Common myeloid progenitor, CD34-positive (primary cell): ENCODE data around the gene RFX1.

ENCODE experiments used
- CTCF ChIA-PET: fragments of 350-600 bp; sonication (Branson Sonifier 250); formaldehyde crosslinking; loops from one replicate; lab custom pipeline; 2021; ENCODE audit warnings: antibody characterized with exemption; lab: Charles Lee
- POLR2A ChIA-PET: fragments of 350-600 bp; sonication (Branson Sonifier 250); formaldehyde crosslinking; loops from one replicate; lab custom pipeline; 2021; ENCODE audit warnings: antibody characterized with exemption; lab: Charles Lee
- DNase-seq, 3 donors: peaks; one replicate each; pipeline versions ENCODE4 v3.0.0 to v3.0.0-alpha.2; 2013
- H3K27ac ChIP-seq, 2 experiments: 1 replicate in 1 of 2; 2 replicates in 1 of 2; pipeline ENCODE4 v1.7.0; 2013; ENCODE audit warnings: inconsistent platforms in 2 of 2, low read length in 2 of 2, mild to moderate bottlenecking in 2 of 2, low read depth in 1 of 2, moderate library complexity in 1 of 2; ENCODE audit not compliant: severe bottlenecking in 2 of 2, insufficient read depth in 1 of 2, poor library complexity in 1 of 2
- H3K27me3 ChIP-seq, 5 experiments: replicated peaks in 2 of 5; 1 replicate in 3 of 5; 2 replicates in 2 of 5; pipeline versions ENCODE4 v1.6.1 to v1.7.0; 2013; ENCODE audit warnings: low read length in 4 of 5, mild to moderate bottlenecking in 2 of 5, moderate library complexity in 2 of 5, inconsistent platforms in 1 of 5; ENCODE audit not compliant: insufficient read depth in 5 of 5, control insufficient read depth in 4 of 5
- H3K36me3 ChIP-seq, 4 experiments: 1 replicate in 2 of 4; 2 replicates in 2 of 4; pipeline versions ENCODE4 v1.6.1 to v1.7.0; 2013; ENCODE audit warnings: low read length in 3 of 4, control low read depth in 1 of 4, mild to moderate bottlenecking in 1 of 4; ENCODE audit not compliant: control insufficient read depth in 4 of 4, insufficient read depth in 4 of 4
- H3K4me1 ChIP-seq, 4 experiments: 1 replicate in 3 of 4; 2 replicates in 1 of 4; pipeline versions ENCODE4 v1.6.1 to v1.7.1; 2013; ENCODE audit warnings: low read length in 3 of 4, mild to moderate bottlenecking in 3 of 4, control low read depth in 1 of 4, inconsistent platforms in 1 of 4, moderate library complexity in 1 of 4; ENCODE audit not compliant: control insufficient read depth in 4 of 4, insufficient read depth in 4 of 4; ENCODE audit errors: control extremely low read depth in 1 of 4
- H3K4me3 ChIP-seq, 7 experiments: 1 replicate in 4 of 7; 2 replicates in 3 of 7; pipeline versions ENCODE4 v1.5.1 to v1.7.0; 2013; ENCODE audit warnings: mild to moderate bottlenecking in 7 of 7, low read length in 6 of 7, moderate library complexity in 6 of 7, inconsistent platforms in 2 of 7, low read depth in 2 of 7, control low read depth in 1 of 7; ENCODE audit not compliant: insufficient read depth in 4 of 7, control insufficient read depth in 1 of 7; ENCODE audit errors: extremely low read depth in 1 of 7
- H3K9me3 ChIP-seq, 5 experiments: 1 replicate in 4 of 5; 2 replicates in 1 of 5; pipeline versions ENCODE4 v1.6.1 to v1.7.1; 2013; ENCODE audit warnings: low read length in 4 of 5, mild to moderate bottlenecking in 2 of 5, inconsistent platforms in 1 of 5, low read depth in 1 of 5, moderate library complexity in 1 of 5; ENCODE audit not compliant: control insufficient read depth in 4 of 5, insufficient read depth in 2 of 5; ENCODE audit errors: control extremely low read depth in 1 of 5
- WGBS: methylation state at CpG from one replicate; pipeline ENCODE4 v1.1.5; 2013; ENCODE audit not compliant: insufficient coverage; 5-methylcytosine and 5-hydroxymethylcytosine counted together

Gene RFX1

GRCh38 chr19:13932911-13933393, 73.2 kb downstream of the RFX1 start:
- Histone ChIP-seq H3K36me3 (peaks cover 3 to 21% (median 11%) of the 10 kb centered on the region in 4 experiments), H3K27ac (no peak overlapping the region), H3K4me3 (no peak overlapping the region), H3K4me1 (peaks cover 0 to 23% (median 6%) of the 10 kb centered on the region in 4 experiments), H3K27me3 (peaks cover 0 to 6% (median 2%) of the 10 kb centered on the region in 5 experiments), H3K9me3 (no peaks in the 10 kb centered on the region)
- ChIA-PET POLR2A (interaction anchor here (0.6 kb wide), 1 partner anchor 22 kb away, joined by 4 read pairs; no protein-coding TSS in a partner anchor), CTCF (interaction anchor here (1.2 to 2.1 kb wide), 5 partner anchors 9 to 121 kb away, joined by 3 to 10 read pairs (median 4); no protein-coding TSS in a partner anchor)
- DNase-seq: no peak
- WGBS: 96% methylated on average over 41 of the region's 42 CpGs

- Histone ChIP-seq H3K4me3 (no peak overlapping the region), H3K27ac (no peak overlapping the region), H3K36me3 (peaks cover 3 to 26% (median 13%) of the 10 kb centered on the region in 4 experiments), H3K4me1 (peaks cover 0 to 20% (median 3%) of the 10 kb centered on the region in 4 experiments), H3K9me3 (no peaks in the 10 kb centered on the region), H3K27me3 (no peaks in the 10 kb centered on the region)
- ChIA-PET POLR2A (interaction anchor here (0.6 kb wide), 1 partner anchor 21 kb away, joined by 4 read pairs; no protein-coding TSS in a partner anchor), CTCF (interaction anchor here (1.0 to 2.1 kb wide), 4 partner anchors 10 to 53 kb away, joined by 3 to 10 read pairs (median 4); no protein-coding TSS in a partner anchor)
- no peak for DNase-seq
- WGBS: 98% methylated on average over 4 of the region's 6 CpGs
Measured at GRCh38 chr19:13932149-13932637, 73.9 kb downstream of the RFX1 start.

- Histone ChIP-seq H3K9me3 (no peaks in the 10 kb centered on the region), H3K36me3 (peaks cover 3 to 32% (median 19%) of the 10 kb centered on the region in 4 experiments), H3K27me3 (no peaks in the 10 kb centered on the region), H3K4me3 (no peak overlapping the region), H3K27ac (no peak overlapping the region), H3K4me1 (peaks cover 0 to 20% (median 3%) of the 10 kb centered on the region in 4 experiments)
- ChIA-PET POLR2A (no interaction called here), CTCF (interaction anchor here (0.5 to 1.0 kb wide), 2 partner anchors 35 to 52 kb away, joined by 3 read pairs; no protein-coding TSS in a partner anchor)
- DNase-seq: no peak
- WGBS: 95% methylated on average over 28 of the region's 30 CpGs
Measured at GRCh38 chr19:13931391-13932148, 74.5 kb downstream of the RFX1 start.

GRCh38 chr19:13930402-13930801, 75.7 kb downstream of the RFX1 start:
- H3K9me3 ChIP-seq: no peaks in the 10 kb centered on the region
- ChIA-PET CTCF (interaction anchor here (0.8 kb wide), 1 partner anchor 8 kb away, joined by 3 read pairs; no protein-coding TSS in a partner anchor), POLR2A (no interaction called here)
- H3K4me3 ChIP-seq: no peak overlapping the region
- no peaks in the 10 kb centered on the region for H3K27me3 ChIP-seq
- peaks cover 0 to 8% (median 0%) of the 10 kb centered on the region in 4 experiments for H3K4me1 ChIP-seq
- H3K27ac ChIP-seq: no peak overlapping the region
- no peak for DNase-seq
- peaks cover 3 to 38% (median 22%) of the 10 kb centered on the region in 4 experiments for H3K36me3 ChIP-seq
- WGBS: 96% methylated on average over 13 of the region's 17 CpGs

- WGBS: 97% methylated on average over 12 of the region's 17 CpGs
- Histone ChIP-seq H3K4me3 (no peak overlapping the region), H3K36me3 (peaks cover 3 to 39% (median 22%) of the 10 kb centered on the region in 4 experiments), H3K9me3 (no peaks in the 10 kb centered on the region), H3K4me1 (peaks cover 0 to 5% (median 0%) of the 10 kb centered on the region in 4 experiments), H3K27me3 (no peaks in the 10 kb centered on the region), H3K27ac (no peak overlapping the region)
- CTCF ChIA-PET: interaction anchor here (0.8 kb wide), 1 partner anchor 9 kb away, joined by 3 read pairs; no protein-coding TSS in a partner anchor
- POLR2A ChIA-PET: no interaction called here
- DNase-seq: no peak
Measured at GRCh38 chr19:13929956-13930355, 76.2 kb downstream of the RFX1 start.

GRCh38 chr19:13929340-13929739, 76.8 kb downstream of the RFX1 start:
- ChIA-PET POLR2A (no interaction called here), CTCF (interaction anchor here (0.8 kb wide), 1 partner anchor 9 kb away, joined by 3 read pairs; no protein-coding TSS in a partner anchor)
- Histone ChIP-seq H3K4me1 (no peaks in the 10 kb centered on the region), H3K36me3 (peaks cover 3 to 44% (median 24%) of the 10 kb centered on the region in 4 experiments), H3K9me3 (no peaks in the 10 kb centered on the region), H3K27me3 (no peaks in the 10 kb centered on the region), H3K27ac (no peak overlapping the region), H3K4me3 (no peak overlapping the region)
- no peak for DNase-seq
- WGBS: 91% methylated on average over 6 of the region's 12 CpGs
